Caco-2 (cell line): Measurements from ENCODE around the gene LAS1L. TPM values are rescaled to one million over a fixed set of nuclear protein-coding genes. Genes with fewer than 3 reads are reported as not detected.
"Not testable (repeated sequence)": the region's sequence is repeated elsewhere in the genome, so short reads cannot be mapped to it uniquely, and the experiment has no call there.

ENCODE experiments used
- BruUV-seq: library from RNA; stranded (reverse); fragments of 400-500 nt; replicated peaks from 2 replicates; lab custom pipeline; 2021; lab: Mats Ljungman, UMichigan
- CTCF ChIA-PET: fragments of 300-600 bp; sonication (Branson Sonifier 250); formaldehyde crosslinking; loops from one replicate; lab custom pipeline; 2022; ENCODE audit warnings: antibody characterized with exemption; lab: Charles Lee
- POLR2A ChIA-PET: fragments of 300-600 bp; sonication (Branson Sonifier 250); formaldehyde crosslinking; loops from one replicate; lab custom pipeline; 2022; ENCODE audit warnings: antibody characterized with exemption; lab: Charles Lee
- DNase-seq, 2 experiments: peaks; one replicate each; pipeline versions ENCODE4 v3.0.0 to v3.0.0-alpha.2; 2020 to 2022
- H3K27me3 ChIP-seq: replicated peaks from 2 replicates; pipeline ENCODE4 v1.6.0; 2011; ENCODE audit warnings: low read length; ENCODE audit not compliant: control insufficient read depth, insufficient read depth
- H3K36me3 ChIP-seq: 2 replicates; pipeline ENCODE4 v1.5.1; 2011; ENCODE audit warnings: low read length; ENCODE audit not compliant: control insufficient read depth, insufficient read depth
- H3K4me1 ChIP-seq: fragments of 250-450 bp; sonication (Bioruptor Pico); 2 replicates; pipeline ENCODE4 v1.5.1; 2020; ENCODE audit warnings: mild to moderate bottlenecking
- H3K4me3 ChIP-seq: 2 replicates; pipeline ENCODE4 v1.5.1; 2011; ENCODE audit warnings: low read depth, mild to moderate bottlenecking, control low read depth, low read length
- H3K9me3 ChIP-seq: fragments of 250-450 bp; sonication (Bioruptor Pico); 2 replicates; pipeline ENCODE4 v1.5.1; 2020; ENCODE audit warnings: mild to moderate bottlenecking, moderate library complexity
- H3K27ac Mint-ChIP-seq: one replicate; pipeline ENCODE4 v1.8.0; 2022; ENCODE audit warnings: mixed read lengths; ENCODE audit not compliant: unreplicated experiment
- H3K27me3 Mint-ChIP-seq: one replicate; pipeline ENCODE4 v1.8.0; 2022; ENCODE audit warnings: mixed read lengths; ENCODE audit not compliant: insufficient read depth, unreplicated experiment
- H3K36me3 Mint-ChIP-seq: one replicate; pipeline ENCODE4 v1.8.0; 2022; ENCODE audit warnings: mild to moderate bottlenecking, mixed read lengths; ENCODE audit not compliant: insufficient read depth, unreplicated experiment
- H3K4me1 Mint-ChIP-seq: one replicate; pipeline ENCODE4 v1.8.0; 2022; ENCODE audit warnings: low read depth, mixed read lengths; ENCODE audit not compliant: unreplicated experiment
- H3K4me3 Mint-ChIP-seq: one replicate; pipeline ENCODE4 v1.8.0; 2022; ENCODE audit warnings: mild to moderate bottlenecking, moderate library complexity, mixed read lengths; ENCODE audit not compliant: unreplicated experiment
- H3K9me3 Mint-ChIP-seq: one replicate; pipeline ENCODE4 v1.8.0; 2022; ENCODE audit warnings: mixed read lengths; ENCODE audit not compliant: unreplicated experiment
- intact Hi-C: fragments of 100-400 bp; cut with micrococcal nuclease; formaldehyde crosslinking; loops from one replicate; pipeline ENCODE4 v1.10.0; 2022; ENCODE audit not compliant: unreplicated experiment
- total RNA-seq: library from RNA; stranded (reverse); gene quantifications from 2 replicates; pipeline ENCODE4 v1.2.3, GENCODE V29; 2022
- TF ChIP-seq, protein P1 (sequence below), 2 experiments: fragments of 200-600 bp in 1 of 2; IDR thresholded peaks; 1 replicate in 1 of 2; 2 replicates in 1 of 2; pipeline versions ENCODE4 v1.5.1 to v1.8.0; 2011 to 2022; ENCODE audit warnings: antibody characterized with exemption in 1 of 2, control low read depth in 1 of 2, inconsistent platforms in 1 of 2, low read depth in 1 of 2, low read length in 1 of 2, mild to moderate bottlenecking in 1 of 2, moderate library complexity in 1 of 2; ENCODE audit not compliant: insufficient read depth in 1 of 2, severe bottlenecking in 1 of 2, unreplicated experiment in 1 of 2

LAS1L gene
- total RNA-seq, 1 experiment from 2014 or later = 43.1 TPM

- H3K4me1 Mint-ChIP-seq = no peaks in the 10 kb centered on the region
- TF ChIP-seq, protein P1, sequence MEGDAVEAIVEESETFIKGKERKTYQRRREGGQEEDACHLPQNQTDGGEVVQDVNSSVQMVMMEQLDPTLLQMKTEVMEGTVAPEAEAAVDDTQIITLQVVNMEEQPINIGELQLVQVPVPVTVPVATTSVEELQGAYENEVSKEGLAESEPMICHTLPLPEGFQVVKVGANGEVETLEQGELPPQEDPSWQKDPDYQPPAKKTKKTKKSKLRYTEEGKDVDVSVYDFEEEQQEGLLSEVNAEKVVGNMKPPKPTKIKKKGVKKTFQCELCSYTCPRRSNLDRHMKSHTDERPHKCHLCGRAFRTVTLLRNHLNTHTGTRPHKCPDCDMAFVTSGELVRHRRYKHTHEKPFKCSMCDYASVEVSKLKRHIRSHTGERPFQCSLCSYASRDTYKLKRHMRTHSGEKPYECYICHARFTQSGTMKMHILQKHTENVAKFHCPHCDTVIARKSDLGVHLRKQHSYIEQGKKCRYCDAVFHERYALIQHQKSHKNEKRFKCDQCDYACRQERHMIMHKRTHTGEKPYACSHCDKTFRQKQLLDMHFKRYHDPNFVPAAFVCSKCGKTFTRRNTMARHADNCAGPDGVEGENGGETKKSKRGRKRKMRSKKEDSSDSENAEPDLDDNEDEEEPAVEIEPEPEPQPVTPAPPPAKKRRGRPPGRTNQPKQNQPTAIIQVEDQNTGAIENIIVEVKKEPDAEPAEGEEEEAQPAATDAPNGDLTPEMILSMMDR (IDR thresholded peaks at IDR 0.05; ENCODE audit: insufficient read depth in 1 of 2, low read depth in 1 of 2, low read length in 1 of 2, severe bottlenecking in 1 of 2, unreplicated experiment in 1 of 2) = no peak
- POLR2A ChIA-PET = no interaction called here
- H3K27me3 ChIP-seq = no peaks in the 10 kb centered on the region
- H3K27ac Mint-ChIP-seq = no peak overlapping the region
- no peaks in the 10 kb centered on the region for H3K36me3 ChIP-seq
- H3K4me3 Mint-ChIP-seq = no peak overlapping the region
- no peaks in the 10 kb centered on the region for H3K9me3 Mint-ChIP-seq
- H3K27me3 Mint-ChIP-seq = peaks cover 3% of the 10 kb centered on the region
- DNase-seq = no peak
- H3K4me3 ChIP-seq = no peak overlapping the region
- no peaks in the 10 kb centered on the region for H3K9me3 ChIP-seq
- CTCF ChIA-PET = no interaction called here
- H3K4me1 ChIP-seq = no peaks in the 10 kb centered on the region
- no TSS peak for BruUV-seq
- intact Hi-C loops = no loop called here
- H3K36me3 Mint-ChIP-seq = no peaks in the 10 kb centered on the region
These were observed 40.4 kb upstream of the LAS1L start for GRCh38 chrX:65575022-65575421.

- no peaks in the 10 kb centered on the region for H3K36me3 ChIP-seq
- H3K27me3 Mint-ChIP-seq = no peaks in the 10 kb centered on the region
- no peaks in the 10 kb centered on the region for H3K9me3 ChIP-seq
- no peaks in the 10 kb centered on the region for H3K4me1 ChIP-seq
- BruUV-seq = no TSS peak
- no peak overlapping the region for H3K4me3 ChIP-seq
- no peaks in the 10 kb centered on the region for H3K27me3 ChIP-seq
- DNase-seq = no peak
- no peaks in the 10 kb centered on the region for H3K4me1 Mint-ChIP-seq
- no peak overlapping the region for H3K27ac Mint-ChIP-seq
- ChIA-PET CTCF (no interaction called here), POLR2A (no interaction called here)
- intact Hi-C loops = no loop called here
- no peaks in the 10 kb centered on the region for H3K9me3 Mint-ChIP-seq
- TF ChIP-seq, protein P1 (IDR thresholded peaks at IDR 0.05; ENCODE audit: insufficient read depth in 1 of 2, low read depth in 1 of 2, low read length in 1 of 2, severe bottlenecking in 1 of 2, unreplicated experiment in 1 of 2) = no peak
- H3K36me3 Mint-ChIP-seq = no peaks in the 10 kb centered on the region
- H3K4me3 Mint-ChIP-seq = no peak overlapping the region
These were observed 39.8 kb upstream of the LAS1L start for GRCh38 chrX:65574356-65574755.

DNA sequence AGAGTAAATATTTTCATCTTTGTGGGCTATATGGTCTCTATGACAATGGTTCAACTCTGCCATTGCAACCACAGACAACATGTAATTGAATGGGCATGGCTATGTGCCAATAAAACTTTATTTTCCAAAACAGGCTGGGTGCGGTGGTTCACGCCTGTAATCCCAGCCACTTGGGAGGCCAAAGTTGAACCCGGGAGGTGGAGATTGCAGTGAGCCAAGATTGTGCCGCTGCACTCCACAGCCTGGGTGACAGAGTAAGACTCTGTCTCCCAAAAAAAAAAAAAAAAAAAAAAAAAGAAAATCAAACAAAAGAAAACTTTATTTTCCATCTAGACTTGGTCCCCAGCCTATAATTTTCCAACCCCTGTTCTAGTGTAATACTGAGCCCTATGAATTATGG, 38.4 kb upstream of the LAS1L start:
- H3K4me3 Mint-ChIP-seq = no peak overlapping the region
- H3K9me3 Mint-ChIP-seq = no peaks in the 10 kb centered on the region
- H3K9me3 ChIP-seq = no peaks in the 10 kb centered on the region
- H3K4me1 ChIP-seq = no peaks in the 10 kb centered on the region
- no peak overlapping the region for H3K27ac Mint-ChIP-seq
- H3K27me3 Mint-ChIP-seq = no peaks in the 10 kb centered on the region
- H3K36me3 ChIP-seq = no peaks in the 10 kb centered on the region
- ChIA-PET CTCF (no interaction called here), POLR2A (no interaction called here)
- no peak for DNase-seq
- no peaks in the 10 kb centered on the region for H3K27me3 ChIP-seq
- no TSS peak for BruUV-seq
- intact Hi-C loops = no loop called here
- H3K4me3 ChIP-seq = no peak overlapping the region
- TF ChIP-seq, protein P1 (IDR thresholded peaks at IDR 0.05; ENCODE audit: insufficient read depth in 1 of 2, low read depth in 1 of 2, low read length in 1 of 2, severe bottlenecking in 1 of 2, unreplicated experiment in 1 of 2) = no peak
- no peaks in the 10 kb centered on the region for H3K36me3 Mint-ChIP-seq
- H3K4me1 Mint-ChIP-seq = no peaks in the 10 kb centered on the region

DNA sequence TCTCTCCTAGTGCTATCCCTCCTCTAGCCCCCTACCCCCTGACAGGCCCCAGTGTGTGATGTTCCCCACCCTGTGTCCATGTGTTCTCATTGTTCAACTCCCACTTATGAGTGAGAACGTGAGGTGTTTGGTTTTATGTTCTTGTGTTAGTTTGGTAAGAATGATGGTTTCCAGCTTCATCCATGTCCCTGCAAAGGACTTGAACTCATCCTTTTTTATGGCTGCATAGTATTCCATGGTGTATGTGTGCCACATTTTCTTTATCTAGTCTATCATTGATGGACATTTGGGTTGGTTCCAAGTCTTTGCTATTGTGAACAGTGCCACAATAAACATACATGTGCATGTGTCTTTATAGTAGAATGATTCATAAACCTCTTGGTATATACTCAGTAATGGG, 28.3 kb upstream of the LAS1L start:
- H3K4me1 Mint-ChIP-seq, intact Hi-C loops, POLR2A ChIA-PET, H3K9me3 ChIP-seq, H3K9me3 Mint-ChIP-seq, CTCF ChIA-PET, H3K27me3 Mint-ChIP-seq, H3K4me3 Mint-ChIP-seq, H3K27ac Mint-ChIP-seq, H3K27me3 ChIP-seq, H3K36me3 Mint-ChIP-seq, H3K36me3 ChIP-seq, H3K4me3 ChIP-seq, DNase-seq, BruUV-seq, H3K4me1 ChIP-seq: not testable (repeated sequence)
